ENCODE data around the gene GDI1. TPM values are rescaled to one million over a fixed set of nuclear protein-coding genes. Genes with fewer than 3 reads are reported as not detected.
A peak's percentile ranks its signal among the peaks of the same experiment; 100 is the strongest.

Gene GDI1
- total and polyA plus RNA-seq, 2 of the 4 experiments (the other 2 are of a cell fraction): 113 to 291 TPM

GRCh38 chrX:154472685-154473632, 36.0 kb downstream of the GDI1 start:
- H4K20me1 ChIP-seq (ENCODE audit: insufficient read depth, low read length): no peaks in the 10 kb centered on the region; the same call in 1 of the 2 replicates
- H3K4me3 ChIP-seq (ENCODE audit: insufficient read depth, low read depth, low read length): no peak overlapping the region
- H3K14ac ChIP-seq (replicated peaks; ENCODE audit: low read depth, low read length): no peak overlapping the region
- H3K23ac ChIP-seq (ENCODE audit: low read depth, low read length): no peak overlapping the region
- H2AK9ac ChIP-seq (replicated peaks; ENCODE audit: low read depth, low read length, poor library complexity): no peak overlapping the region
- no peak overlapping the region for H4K8ac ChIP-seq (ENCODE audit: low read depth in 2 of 2, low read length in 2 of 2)
- dilution Hi-C loops (cut with HindIII; ENCODE audit: low sequenced_read_pairs, unreplicated experiment) (no loop called here), intact Hi-C loops (cut with micrococcal nuclease) (no loop called here), in situ Hi-C loops (cut with MboI; ENCODE audit: low sequenced_read_pairs) (no loop called here)
- no peak overlapping the region for H3K4ac ChIP-seq (ENCODE audit: low read depth, low read length)
- ChIA-PET POLR2A (ENCODE audit: unreplicated experiment) (no interaction called here), CTCF (no interaction called here)
- no peak overlapping the region for H2BK5ac ChIP-seq (ENCODE audit: low read depth, low read length, poor library complexity, severe bottlenecking)
- H3K9me1 ChIP-seq (ENCODE audit: insufficient read depth, low read length): no peaks in the 10 kb centered on the region
- H3K27ac ChIP-seq (ENCODE audit: insufficient read depth, low read length): no peak overlapping the region
- DNase-seq (no peak), ATAC-seq (ENCODE audit: low read depth) (no peak)
- H2BK15ac ChIP-seq (ENCODE audit: low read depth, low read length): no peak overlapping the region
- 82% methylated on average over 17 of the region's 28 CpGs; no CpG with 5 or more reads in 1 of the 2 experiments for WGBS, 2 experiments (ENCODE audit: extremely low coverage in 2 of 2, insufficient read length in 1 of 2)
- no peak overlapping the region for H3K18ac ChIP-seq (ENCODE audit: low read depth, low read length)
- no peaks in the 10 kb centered on the region for H3K4me1 ChIP-seq (ENCODE audit: control insufficient read depth, insufficient read depth, low read length)
- no peak overlapping the region for H4K5ac ChIP-seq (ENCODE audit: low read depth, low read length)
- BruUV-seq (replicated peaks): TSS peak; percentile 38
- H2AK5ac ChIP-seq (ENCODE audit: low read depth, low read length): no peak overlapping the region
- no peak overlapping the region for H2BK20ac ChIP-seq (ENCODE audit: low read depth, low read length)
- no peak overlapping the region for H3K56ac ChIP-seq (ENCODE audit: extremely low read depth, insufficient read depth, low read length)
- no peak overlapping the region for H2AFZ ChIP-seq (replicated peaks; ENCODE audit: low read length, poor library complexity)
- H4K91ac ChIP-seq (ENCODE audit: insufficient read depth, low read depth, low read length): no peak overlapping the region
- H3K9me3 ChIP-seq (ENCODE audit: control insufficient read depth, insufficient read depth, low read length): peaks cover 2% of the 10 kb centered on the region; the same call in 1 of the 2 replicates
- no peak overlapping the region for H2BK120ac ChIP-seq (ENCODE audit: low read depth, low read length)
- H3K27me3 ChIP-seq (ENCODE audit: control insufficient read depth, insufficient read depth, low read length): no peaks in the 10 kb centered on the region
- no peak overlapping the region for H3K4me2 ChIP-seq (ENCODE audit: low read depth, low read length)
- H3K36me3 ChIP-seq (ENCODE audit: control insufficient read depth, insufficient read depth, low read length): peaks cover 45% of the 10 kb centered on the region
- H3K79me1 ChIP-seq (ENCODE audit: low read depth in 1 of 2, low read length in 2 of 2): no peaks in the 10 kb centered on the region; a peak in 1 of 4 replicates
- H3K9ac ChIP-seq (ENCODE audit: low read depth, low read length): no peak overlapping the region
- no peak for TF ChIP-seq USF2 (IDR thresholded peaks at IDR 0.05; ENCODE audit: low read depth, low read length)
- TF ChIP-seq RFX5 (IDR thresholded peaks at IDR 0.05; ENCODE audit: low read depth, low read length): no peak
- no peak for TF ChIP-seq MAFK (IDR thresholded peaks at IDR 0.05; ENCODE audit: low read depth, low read length)
- no peak for TF ChIP-seq SMC3 (IDR thresholded peaks at IDR 0.05; ENCODE audit: low read depth, low read length)
- no peak for TF ChIP-seq CEBPB (IDR thresholded peaks at IDR 0.05; ENCODE audit: low read depth, low read length)
- no peak for TF ChIP-seq RAD21 (IDR thresholded peaks at IDR 0.05; ENCODE audit: low read length)
- TF ChIP-seq POLR2A (IDR thresholded peaks at IDR 0.05; ENCODE audit: low read depth, low read length): no peak
- TF ChIP-seq RCOR1 (IDR thresholded peaks at IDR 0.05; ENCODE audit: insufficient replicate concordance, low read length): no peak
- no peak for TF ChIP-seq BHLHE40 (IDR thresholded peaks at IDR 0.05; ENCODE audit: low read depth, low read length)
- TF ChIP-seq NFE2L2 (IDR thresholded peaks at IDR 0.05; ENCODE audit: low read depth, low read length): no peak
- no peak for TF ChIP-seq CTCF (conservative IDR thresholded peaks at IDR 0.05; ENCODE audit: low read depth, low read length)
- TF ChIP-seq MXI1 (IDR thresholded peaks at IDR 0.05; ENCODE audit: borderline replicate concordance, low read depth, low read length): no peak
- TF ChIP-seq MAZ (IDR thresholded peaks at IDR 0.05; ENCODE audit: borderline replicate concordance, low read depth, low read length): no peak
- no peak for TF ChIP-seq FOS (IDR thresholded peaks at IDR 0.05; ENCODE audit: low read depth, low read length)
- TF ChIP-seq ELK1 (IDR thresholded peaks at IDR 0.05; ENCODE audit: borderline replicate concordance, low read depth, low read length): no peak
